GM19193 (cell line): ENCODE measurements around the gene BAD.

ENCODE experiments used
- POLR2A ChIP-seq: IDR thresholded peaks from 4 replicates; pipeline ENCODE4 v1.6.1; 2011; ENCODE audit not compliant: insufficient read depth, insufficient read length; ENCODE audit errors: extremely low read depth

The BAD gene

GRCh38 chr11:64284048-64284961, at the start of gene BAD:
Gene BAD (minus strand): TSS chr11:64284665. CDS start chr11:64284368, 297 bp downstream.
- TF ChIP-seq POLR2A, result peak; percentile 47

DNA sequence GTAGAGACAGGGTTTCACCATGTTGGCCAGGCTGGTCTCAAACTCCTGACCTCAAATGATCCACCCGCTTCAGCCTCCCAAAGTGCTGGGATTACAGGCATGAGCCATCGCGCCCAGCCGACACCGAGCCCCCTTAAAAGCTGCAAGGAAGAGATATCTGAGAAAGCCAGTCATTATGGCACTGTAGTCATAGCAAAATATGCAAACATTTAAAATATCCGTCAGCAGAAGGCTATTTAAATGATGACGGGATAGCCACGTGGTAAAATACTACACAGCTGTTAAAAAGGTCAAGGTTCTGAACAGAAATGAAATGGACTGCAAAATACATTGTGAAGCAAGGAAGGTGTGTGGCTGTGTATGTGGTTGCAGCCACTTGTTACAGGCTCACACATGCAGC, 49.1 kb upstream of the BAD start:
- TF ChIP-seq POLR2A, result no peak

- no peak for TF ChIP-seq POLR2A
Measured at GRCh38 chr11:64331569-64332371, 47.3 kb upstream of the BAD start.

DNA sequence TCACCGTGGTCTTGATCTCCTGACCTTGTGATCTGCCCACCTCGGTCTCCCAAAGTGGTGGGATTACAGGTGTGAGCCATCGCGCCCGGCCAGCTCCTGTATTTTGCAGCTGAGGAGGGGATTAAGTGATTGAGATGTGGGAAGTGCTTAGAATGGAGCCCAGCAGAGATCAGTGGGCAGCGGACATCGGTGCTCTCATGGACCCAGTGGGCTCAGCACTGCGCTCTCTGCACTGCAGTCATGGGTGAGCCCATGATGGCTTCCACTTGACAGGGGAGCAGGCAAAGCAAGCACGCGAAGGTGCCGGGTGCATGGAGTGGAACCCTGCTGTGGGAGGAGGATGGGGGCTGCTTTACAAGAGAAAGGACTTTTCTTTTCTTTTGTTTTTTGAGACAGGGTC, 46.4 kb upstream of the BAD start:
- no peak for TF ChIP-seq POLR2A

GRCh38 chr11:64327993-64328392, 43.5 kb upstream of the BAD start:
- TF ChIP-seq POLR2A, result no peak

GRCh38 chr11:64327375-64327774, 42.9 kb upstream of the BAD start:
- no peak for TF ChIP-seq POLR2A

DNA sequence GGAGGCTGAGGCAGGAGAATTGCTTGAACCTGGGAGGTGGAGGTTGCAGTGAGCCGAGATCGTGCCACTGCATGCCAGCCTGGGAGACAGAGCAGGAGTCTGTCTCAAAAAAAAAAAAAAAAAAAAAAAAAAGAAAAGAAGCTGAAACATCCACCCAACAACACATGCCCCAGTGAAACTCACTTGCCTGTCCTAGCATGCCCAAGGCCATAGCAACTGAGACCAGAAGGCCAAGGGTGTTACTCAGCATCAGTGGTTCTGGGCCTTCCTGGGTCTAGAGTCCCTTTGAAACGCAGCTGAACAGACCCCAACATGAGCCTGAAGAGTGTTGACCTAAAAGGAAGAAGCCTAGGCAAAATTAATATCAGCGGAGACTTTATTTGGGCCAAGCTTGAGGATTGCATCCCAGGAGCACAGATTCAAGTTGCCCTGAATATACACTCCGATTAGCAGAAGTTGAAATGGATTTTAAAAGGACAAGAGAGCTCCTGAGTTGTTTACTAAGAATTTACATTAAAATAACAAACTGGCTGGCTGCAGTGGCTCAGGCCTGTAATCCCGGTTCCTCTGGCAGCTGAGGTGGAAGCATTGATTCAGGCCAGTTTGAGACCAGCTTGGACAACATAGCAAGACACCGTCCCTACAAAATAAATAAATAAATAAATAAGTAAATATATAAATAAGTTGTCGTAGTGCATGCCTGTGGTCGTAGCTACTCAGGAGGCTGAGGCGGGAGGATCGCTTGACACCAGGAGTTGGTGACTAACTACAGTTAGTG, 40.4 kb upstream of the BAD start:
- no peak for TF ChIP-seq POLR2A

GRCh38 chr11:64323373-64323772, 38.9 kb upstream of the BAD start:
- no peak for TF ChIP-seq POLR2A

DNA sequence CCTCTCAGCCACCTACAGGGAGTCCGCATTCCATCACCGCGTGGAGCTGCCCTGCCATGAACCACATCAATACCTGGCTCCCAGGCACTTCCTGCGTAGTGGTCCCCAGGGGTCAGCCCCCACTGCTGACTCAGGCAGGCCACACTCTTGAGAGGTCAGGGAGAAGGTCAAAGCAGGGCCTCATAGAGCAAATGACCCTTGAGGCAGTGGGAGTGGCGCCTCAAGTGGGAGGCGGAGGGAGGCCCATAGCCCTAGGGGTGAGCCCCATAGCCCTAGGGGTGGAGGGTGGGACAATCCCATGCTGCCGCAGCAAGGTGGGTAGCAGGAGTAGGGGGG, 38.4 kb upstream of the BAD start:
- no peak for TF ChIP-seq POLR2A

- TF ChIP-seq POLR2A, result no peak
Measured at GRCh38 chr11:64321533-64321932, 37.1 kb upstream of the BAD start.

DNA sequence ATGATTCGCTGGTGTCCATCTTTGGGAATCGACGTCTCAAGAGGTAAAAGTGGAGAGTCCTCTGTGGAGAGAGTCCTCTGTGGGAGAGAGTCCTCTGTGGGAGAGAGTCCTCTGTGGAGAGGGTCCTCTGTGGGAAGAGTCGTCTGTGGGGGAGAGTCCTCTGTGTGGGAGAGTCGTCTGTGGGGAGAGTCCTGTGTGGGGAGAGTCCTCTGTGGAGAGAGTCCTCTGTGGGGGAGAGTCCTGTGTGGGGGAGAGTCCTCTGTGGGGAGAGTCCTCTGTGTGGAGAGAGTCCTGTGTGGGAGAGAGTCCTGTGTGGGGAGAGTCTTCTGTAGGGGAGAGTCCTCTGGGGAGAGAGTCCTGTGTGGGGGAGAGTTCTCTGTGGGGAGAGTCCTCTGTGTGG, 36.6 kb upstream of the BAD start:
- TF ChIP-seq POLR2A, result no peak

DNA sequence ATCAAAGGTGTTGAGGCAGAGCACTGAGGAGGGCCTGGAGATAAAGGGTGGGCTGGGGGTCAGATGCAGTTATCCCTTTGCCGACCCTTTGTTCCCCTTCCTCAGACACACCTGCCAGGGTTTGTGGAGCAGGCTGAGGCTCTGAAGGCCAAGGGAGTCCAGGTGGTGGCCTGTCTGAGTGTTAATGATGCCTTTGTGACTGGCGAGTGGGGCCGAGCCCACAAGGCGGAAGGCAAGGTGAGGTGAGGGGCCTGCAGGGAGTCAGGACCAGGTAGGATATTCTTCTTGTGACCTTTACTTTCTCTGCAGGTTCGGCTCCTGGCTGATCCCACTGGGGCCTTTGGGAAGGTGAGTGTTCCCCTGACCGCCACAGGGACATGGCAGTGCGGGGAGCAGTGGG, 36.1 kb upstream of the BAD start:
- no peak for TF ChIP-seq POLR2A

DNA sequence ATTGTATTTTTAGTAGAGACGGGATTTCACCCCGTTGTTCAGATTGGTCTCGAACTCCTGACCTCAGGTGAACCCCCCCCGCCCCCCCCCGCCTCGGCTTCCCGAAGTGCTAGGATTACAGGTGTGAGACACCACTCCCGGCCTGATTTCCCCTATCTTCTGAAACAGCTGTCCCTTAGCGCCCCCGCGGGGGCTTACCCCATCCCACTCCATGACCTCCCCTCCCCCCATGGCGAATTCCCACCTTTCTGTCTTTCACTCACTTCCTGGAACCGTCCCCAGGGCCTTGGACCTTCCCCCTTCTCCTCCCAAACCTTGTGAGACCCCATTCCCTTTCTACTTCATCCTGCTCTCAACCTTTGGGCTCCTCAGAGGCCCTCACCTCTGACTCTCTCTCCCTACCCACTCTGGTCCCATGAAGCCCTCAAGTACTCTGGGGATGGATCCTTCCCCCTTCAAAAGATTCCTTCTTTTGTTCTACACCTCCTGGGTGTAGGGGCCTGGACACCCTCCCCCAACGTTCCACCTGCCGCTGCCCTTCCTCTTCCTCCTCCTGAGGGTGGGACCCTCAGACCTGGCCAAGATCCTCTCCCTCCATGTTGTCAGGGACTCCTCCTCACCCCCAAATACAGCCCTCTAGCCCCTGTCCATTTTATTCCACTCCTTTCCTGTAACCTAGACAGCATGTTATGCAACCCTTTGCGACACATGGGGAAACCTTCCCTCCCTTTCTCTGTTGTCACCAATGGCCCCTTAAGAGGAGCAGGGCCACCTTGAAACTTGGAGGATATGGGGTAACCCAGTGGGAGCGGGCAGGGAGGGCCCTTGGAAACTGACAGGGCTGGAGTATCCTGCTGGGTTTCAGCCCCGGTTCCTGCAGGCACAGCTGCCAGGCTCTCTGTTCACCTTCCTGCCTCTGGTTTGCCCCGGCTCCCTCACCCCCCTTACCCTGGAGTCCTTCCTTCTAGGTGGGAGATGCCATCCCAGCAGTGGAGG, 34.6 kb upstream of the BAD start:
- TF ChIP-seq POLR2A, result no peak
